Fibroblast of mammary gland (primary cell): ENCODE results near the gene MYH7.

Experiments used
- DNase-seq: peaks from one replicate; pipeline ENCODE4 v3.0.0-alpha.2; 2010; ENCODE audit warnings: low read depth
- H3K4me3 ChIP-seq: 2 replicates; pipeline ENCODE4 v1.5.1; 2011; ENCODE audit warnings: low read depth, mild to moderate bottlenecking, low read length, moderate library complexity; ENCODE audit not compliant: control insufficient read depth
- TF ChIP-seq, protein P1 (sequence below): conservative IDR thresholded peaks from 2 replicates; pipeline ENCODE4 v1.5.1; 2011; ENCODE audit warnings: low read depth, low read length, inconsistent platforms; ENCODE audit not compliant: control insufficient read depth, insufficient read depth

Gene MYH7

DNA sequence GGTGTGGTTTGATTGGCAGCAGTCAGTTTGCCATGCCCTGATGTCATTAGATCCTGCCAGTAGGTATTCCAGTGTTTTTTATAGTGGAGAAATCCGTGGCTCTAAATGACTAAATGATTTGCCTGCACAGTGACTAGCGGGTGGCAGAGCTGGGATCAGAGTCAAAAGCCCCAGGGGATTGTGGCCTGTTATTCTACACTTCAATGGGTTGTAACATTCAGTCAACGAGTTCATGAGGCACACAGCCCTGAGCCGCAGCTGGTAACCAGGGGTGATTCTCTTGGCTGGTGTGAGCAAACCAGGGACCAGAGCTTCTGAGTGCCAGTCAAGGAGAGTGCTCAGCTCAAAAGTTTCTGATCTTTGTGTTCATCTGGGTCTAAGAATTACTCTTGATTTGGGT lies 29.2 kb downstream of the MYH7 start:
- TF ChIP-seq, protein P1, sequence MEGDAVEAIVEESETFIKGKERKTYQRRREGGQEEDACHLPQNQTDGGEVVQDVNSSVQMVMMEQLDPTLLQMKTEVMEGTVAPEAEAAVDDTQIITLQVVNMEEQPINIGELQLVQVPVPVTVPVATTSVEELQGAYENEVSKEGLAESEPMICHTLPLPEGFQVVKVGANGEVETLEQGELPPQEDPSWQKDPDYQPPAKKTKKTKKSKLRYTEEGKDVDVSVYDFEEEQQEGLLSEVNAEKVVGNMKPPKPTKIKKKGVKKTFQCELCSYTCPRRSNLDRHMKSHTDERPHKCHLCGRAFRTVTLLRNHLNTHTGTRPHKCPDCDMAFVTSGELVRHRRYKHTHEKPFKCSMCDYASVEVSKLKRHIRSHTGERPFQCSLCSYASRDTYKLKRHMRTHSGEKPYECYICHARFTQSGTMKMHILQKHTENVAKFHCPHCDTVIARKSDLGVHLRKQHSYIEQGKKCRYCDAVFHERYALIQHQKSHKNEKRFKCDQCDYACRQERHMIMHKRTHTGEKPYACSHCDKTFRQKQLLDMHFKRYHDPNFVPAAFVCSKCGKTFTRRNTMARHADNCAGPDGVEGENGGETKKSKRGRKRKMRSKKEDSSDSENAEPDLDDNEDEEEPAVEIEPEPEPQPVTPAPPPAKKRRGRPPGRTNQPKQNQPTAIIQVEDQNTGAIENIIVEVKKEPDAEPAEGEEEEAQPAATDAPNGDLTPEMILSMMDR, result no peak

DNA sequence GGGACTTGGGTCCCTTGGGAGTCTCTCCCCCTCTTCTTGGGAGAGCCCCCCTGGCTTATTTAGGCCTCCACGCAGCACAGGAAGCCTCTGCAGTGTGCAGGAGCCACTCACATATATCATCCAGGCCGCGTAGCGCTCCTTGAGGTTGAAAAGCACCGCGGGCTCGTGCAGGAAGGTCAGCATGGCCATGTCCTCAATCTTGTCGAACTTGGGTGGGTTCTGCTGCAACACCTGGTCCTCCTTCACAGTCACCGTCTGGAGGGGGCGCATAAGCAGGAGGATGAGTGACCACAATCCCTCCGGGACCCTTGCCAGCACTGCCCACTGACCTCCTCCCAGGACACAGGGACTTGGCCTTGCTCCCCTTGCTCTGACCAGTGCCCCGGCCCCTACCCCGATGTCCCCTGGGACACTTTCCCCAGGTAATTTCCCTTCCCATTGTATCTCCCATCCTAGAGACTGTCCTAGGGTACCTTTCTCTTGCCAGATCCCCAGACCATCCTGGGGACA lies 29.9 kb downstream of the MYH7 start:
- TF ChIP-seq, protein P1, result no peak
- H3K4me3 ChIP-seq, result no peak overlapping the region

More for the DNA sequence above, 29.2 kb downstream of the MYH7 start:
- no peak for DNase-seq
- no peak overlapping the region for H3K4me3 ChIP-seq

DNA sequence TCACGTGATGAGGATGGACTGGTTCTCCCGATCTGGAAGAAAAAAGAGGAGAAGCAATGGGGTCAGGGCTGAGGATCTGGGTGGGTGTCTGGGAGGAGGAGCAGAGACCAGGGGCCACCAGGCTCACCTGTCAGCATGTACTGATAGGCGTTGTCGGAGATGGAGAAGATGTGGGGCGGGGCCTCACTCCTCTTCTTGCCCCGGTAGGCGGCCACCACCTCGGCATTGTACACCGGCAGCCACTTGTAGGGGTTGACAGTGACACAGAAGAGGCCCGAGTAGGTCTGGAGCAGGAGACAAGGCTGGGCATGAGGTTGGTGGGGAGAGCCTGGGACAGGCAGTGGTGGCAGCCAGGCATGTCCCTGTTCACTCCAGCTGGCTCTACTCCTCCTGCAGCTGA lies 30.4 kb downstream of the MYH7 start:
- DNase-seq, result no peak
- H3K4me3 ChIP-seq, result no peak overlapping the region

More for the DNA sequence above, 29.9 kb downstream of the MYH7 start:
- no peak for DNase-seq

DNA sequence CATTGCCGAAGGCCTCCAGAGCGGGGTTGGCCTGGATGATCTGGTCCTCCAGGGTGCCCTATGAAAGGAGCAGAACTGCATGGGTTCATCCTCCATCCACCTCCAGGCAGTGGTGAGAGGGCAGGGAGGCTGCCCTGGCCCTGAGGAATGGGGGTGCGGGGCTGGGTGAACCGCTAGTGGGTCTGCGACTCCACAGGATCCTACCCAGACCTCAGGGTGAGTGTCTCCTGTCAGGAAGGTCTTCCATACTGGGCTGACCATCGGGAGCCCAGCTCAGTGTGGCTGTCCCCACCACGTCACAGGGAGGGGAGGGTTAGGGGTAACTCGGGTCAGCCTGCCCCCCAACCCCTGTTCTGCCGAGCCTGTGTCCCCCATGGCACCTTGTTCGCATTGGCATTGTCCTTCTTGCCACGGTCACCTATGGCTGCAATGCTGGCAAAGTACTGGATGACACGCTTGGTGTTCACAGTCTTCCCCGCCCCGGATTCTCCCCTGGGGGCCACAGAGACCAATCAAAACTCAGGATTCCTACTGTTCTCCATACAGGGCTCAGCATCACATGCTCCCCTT lies 31.0 kb downstream of the MYH7 start:
- no peak overlapping the region for H3K4me3 ChIP-seq
- TF ChIP-seq, protein P1, result no peak
- DNase-seq, result no peak

More for the DNA sequence above, 30.4 kb downstream of the MYH7 start:
- TF ChIP-seq, protein P1, result no peak

DNA sequence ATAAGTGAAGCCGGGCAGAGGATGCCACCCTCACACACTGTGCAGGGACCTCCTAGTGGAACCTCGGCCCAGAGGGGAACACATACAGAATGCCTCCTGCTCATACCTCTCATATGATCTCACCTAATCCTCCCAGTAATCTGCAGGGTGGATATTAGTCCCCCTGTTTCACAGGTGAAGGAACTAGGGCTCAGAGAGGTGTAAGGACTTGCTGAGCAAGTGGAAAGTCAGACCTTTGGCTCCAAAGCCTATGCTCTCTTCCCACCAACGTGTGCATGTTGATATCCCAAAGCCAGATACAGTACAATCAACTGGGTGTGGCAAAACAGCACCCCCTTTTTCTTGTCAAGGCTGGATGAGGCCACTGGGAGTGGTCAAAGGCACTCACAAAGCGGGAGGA lies 31.6 kb downstream of the MYH7 start:
- TF ChIP-seq, protein P1, result no peak
- H3K4me3 ChIP-seq, result no peak overlapping the region
- no peak for DNase-seq

DNA sequence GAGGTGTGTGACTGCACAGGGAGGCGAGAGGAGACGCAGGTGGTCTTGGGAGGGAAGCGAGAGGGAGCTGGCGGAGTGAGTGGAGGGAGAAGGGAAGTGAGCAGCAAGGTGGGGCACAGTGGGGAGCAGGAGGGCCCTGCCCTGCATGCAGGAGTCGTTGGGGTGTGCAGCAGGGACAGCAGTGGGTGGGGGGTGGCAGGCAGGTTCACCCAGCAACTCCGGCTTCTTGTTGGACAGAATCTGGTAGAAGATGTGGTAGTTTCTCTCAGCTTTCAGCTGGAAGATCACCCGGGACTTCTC lies 32.4 kb downstream of the MYH7 start:
- no peak for DNase-seq
- TF ChIP-seq, protein P1, result no peak
- no peak overlapping the region for H3K4me3 ChIP-seq
